Activated T-cell treated with anti-CD3 and anti-CD28 coated beads, Interleukin-2, amount 50 U/mL, for 72 hours (primary cell): ENCODE results near the gene FPR1. TPM values are rescaled to one million over a fixed set of nuclear protein-coding genes. Genes with fewer than 3 reads are reported as not detected.

Experiments
- ATAC-seq, 2 donors: fragments of 150-1000 bp; cut with Tn5 transposase; replicated peaks in 1 of 2; 2 replicates each; pipeline ENCODE4 v1.10.0; 2021; ENCODE audit warnings: moderate library complexity in 2 of 2, mild to moderate bottlenecking in 1 of 2
- DNase-seq, 2 donors: peaks; one replicate each; pipeline ENCODE4 v3.0.0; 2021 to 2022; ENCODE audit warnings: mixed read lengths in 1 of 2
- H3K27ac Mint-ChIP-seq: one replicate; pipeline ENCODE4 v1.8.0; 2022; ENCODE audit warnings: mild to moderate bottlenecking, moderate library complexity, mixed read lengths
- H3K27me3 Mint-ChIP-seq: one replicate; pipeline ENCODE4 v1.8.0; 2022; ENCODE audit warnings: low read depth, mixed read lengths
- H3K36me3 Mint-ChIP-seq, 2 donors: one replicate each; pipeline ENCODE4 v1.8.0; 2022; ENCODE audit warnings: mixed read lengths in 2 of 2, mild to moderate bottlenecking in 1 of 2; ENCODE audit not compliant: insufficient read depth in 2 of 2
- H3K4me1 Mint-ChIP-seq: one replicate; pipeline ENCODE4 v1.8.0; 2022; ENCODE audit warnings: low read depth, mixed read lengths
- H3K4me3 Mint-ChIP-seq, 2 donors: one replicate each; pipeline ENCODE4 v1.8.0; 2022; ENCODE audit warnings: mild to moderate bottlenecking in 2 of 2, mixed read lengths in 2 of 2, moderate library complexity in 2 of 2
- H3K9me3 Mint-ChIP-seq, 2 donors: one replicate each; pipeline ENCODE4 v1.8.0; 2022; ENCODE audit warnings: mixed read lengths in 2 of 2
- total RNA-seq, 2 donors: library from RNA; stranded (reverse); gene quantifications; one replicate each; pipeline ENCODE4 v1.2.3, GENCODE V29; 2022

Gene FPR1
- total RNA-seq, 2 donors from 2014 or later = not detected

GRCh38 chr19:51704626-51705025 is 47.1 kb downstream of the FPR1 start:
- no peak for DNase-seq
- H3K27ac Mint-ChIP-seq = peak overlapping the region; percentile 99
- H3K4me1 Mint-ChIP-seq = peaks cover 36% of the 10 kb centered on the region
- H3K4me3 Mint-ChIP-seq = peak overlapping the region; percentile 94
- peaks cover 14% of the 10 kb centered on the region for H3K27me3 Mint-ChIP-seq
- H3K9me3 Mint-ChIP-seq = peaks cover 0 to 2% of the 10 kb centered on the region in 2 donors
- peaks cover 12 to 17% of the 10 kb centered on the region in 2 donors for H3K36me3 Mint-ChIP-seq
- ATAC-seq = no peak

- H3K27me3 Mint-ChIP-seq = peaks cover 14% of the 10 kb centered on the region
Measured at GRCh38 chr19:51703575-51704515, 47.8 kb downstream of the FPR1 start.

GRCh38 chr19:51702825-51703574 is 48.7 kb downstream of the FPR1 start:
- ATAC-seq (no peak), DNase-seq (no peak)
- peak overlapping the region; percentile 56 for H3K27ac Mint-ChIP-seq
- peaks cover 14% of the 10 kb centered on the region for H3K27me3 Mint-ChIP-seq
- peaks cover 0 to 2% of the 10 kb centered on the region in 2 donors for H3K9me3 Mint-ChIP-seq
- peaks cover 12 to 17% of the 10 kb centered on the region in 2 donors for H3K36me3 Mint-ChIP-seq
- H3K4me1 Mint-ChIP-seq = peaks cover 36% of the 10 kb centered on the region
- H3K4me3 Mint-ChIP-seq = peak overlapping the region; percentile 94

More at GRCh38 chr19:51703575-51704515, 47.8 kb downstream of the FPR1 start:
- peak; percentile 98 to 99 for DNase-seq
- H3K36me3 Mint-ChIP-seq = peaks cover 12 to 17% of the 10 kb centered on the region in 2 donors
- H3K4me3 Mint-ChIP-seq = peak overlapping the region; percentile 94
- H3K4me1 Mint-ChIP-seq = peaks cover 36% of the 10 kb centered on the region
- ATAC-seq = peak; percentile 94
- H3K27ac Mint-ChIP-seq = peak overlapping the region; percentile 99
- H3K9me3 Mint-ChIP-seq = peaks cover 0 to 2% of the 10 kb centered on the region in 2 donors

GRCh38 chr19:51702103-51702824 is 49.4 kb downstream of the FPR1 start:
- H3K27ac Mint-ChIP-seq = peak overlapping the region; percentile 17

GRCh38 chr19:51701468-51702100 is 50.1 kb downstream of the FPR1 start:
- H3K36me3 Mint-ChIP-seq = peaks cover 13 to 15% of the 10 kb centered on the region in 2 donors
- no peak overlapping the region for H3K27ac Mint-ChIP-seq
- H3K27me3 Mint-ChIP-seq = peaks cover 14% of the 10 kb centered on the region
- peaks cover 0 to 2% of the 10 kb centered on the region in 2 donors for H3K9me3 Mint-ChIP-seq
- DNase-seq (no peak), ATAC-seq (no peak)
- H3K4me1 Mint-ChIP-seq = peaks cover 35% of the 10 kb centered on the region
- no peak overlapping the region for H3K4me3 Mint-ChIP-seq

More at GRCh38 chr19:51702103-51702824, 49.4 kb downstream of the FPR1 start:
- H3K4me3 Mint-ChIP-seq = peak overlapping the region; percentile 94
- peaks cover 14% of the 10 kb centered on the region for H3K27me3 Mint-ChIP-seq
- DNase-seq (peak; percentile 62 to 75), ATAC-seq (no peak)
- H3K9me3 Mint-ChIP-seq = peaks cover 0 to 2% of the 10 kb centered on the region in 2 donors
- peaks cover 15 to 17% of the 10 kb centered on the region in 2 donors for H3K36me3 Mint-ChIP-seq
- H3K4me1 Mint-ChIP-seq = peaks cover 36% of the 10 kb centered on the region

GRCh38 chr19:51699170-51699569 is 52.5 kb downstream of the FPR1 start:
- no peak for DNase-seq
- Mint-ChIP-seq H3K27me3 (peaks cover 14% of the 10 kb centered on the region), H3K36me3 (peaks cover 0 to 6% of the 10 kb centered on the region in 2 donors), H3K27ac (no peak overlapping the region), H3K4me3 (no peak overlapping the region), H3K4me1 (peaks cover 14% of the 10 kb centered on the region), H3K9me3 (peaks cover 0 to 2% of the 10 kb centered on the region in 2 donors)
- ATAC-seq = no peak

- Mint-ChIP-seq H3K9me3 (peaks cover 0 to 2% of the 10 kb centered on the region in 2 donors), H3K4me1 (peaks cover 10% of the 10 kb centered on the region), H3K27ac (no peak overlapping the region), H3K27me3 (peaks cover 10% of the 10 kb centered on the region), H3K36me3 (peaks cover 0 to 6% of the 10 kb centered on the region in 2 donors), H3K4me3 (no peak overlapping the region)
- no peak for ATAC-seq
- DNase-seq = no peak
Measured at GRCh38 chr19:51698296-51698695, 53.4 kb downstream of the FPR1 start.

GRCh38 chr19:51697169-51697776 is 54.4 kb downstream of the FPR1 start:
- no peak for ATAC-seq
- Mint-ChIP-seq H3K27ac (no peak overlapping the region), H3K4me1 (peaks cover 4% of the 10 kb centered on the region), H3K4me3 (no peak overlapping the region), H3K27me3 (peaks cover under 1% of the 10 kb centered on the region), H3K9me3 (peaks cover 0 to 2% of the 10 kb centered on the region in 2 donors), H3K36me3 (peaks cover 0 to 4% of the 10 kb centered on the region in 2 donors)
- DNase-seq = no peak

- no peak for ATAC-seq
- Mint-ChIP-seq H3K36me3 (peaks cover 0 to 4% of the 10 kb centered on the region in 2 donors), H3K4me3 (no peak overlapping the region)
Measured at GRCh38 chr19:51696606-51697005, 55.1 kb downstream of the FPR1 start.

More at GRCh38 chr19:51696606-51697005, 55.1 kb downstream of the FPR1 start:
- no peak for DNase-seq
- H3K27ac Mint-ChIP-seq = no peak overlapping the region
- peaks cover 0 to 2% of the 10 kb centered on the region in 2 donors for H3K9me3 Mint-ChIP-seq
- peaks cover 5% of the 10 kb centered on the region for H3K4me1 Mint-ChIP-seq
- no peaks in the 10 kb centered on the region for H3K27me3 Mint-ChIP-seq
